Neuron (in vitro differentiated cells): ENCODE results near the gene PPP1R17.

Experiments used
- H2AFZ ChIP-seq: one replicate; pipeline ENCODE4 v1.6.1; 2013; ENCODE audit warnings: low read depth, mild to moderate bottlenecking, inconsistent platforms, low read length, moderate library complexity
- H3K27me3 ChIP-seq: one replicate; pipeline ENCODE4 v1.6.1; 2013; ENCODE audit warnings: low read length; ENCODE audit not compliant: insufficient read depth
- H3K36me3 ChIP-seq: one replicate; pipeline ENCODE4 v1.6.1; 2013; ENCODE audit warnings: low read length; ENCODE audit not compliant: insufficient read depth
- H3K4me1 ChIP-seq: one replicate; pipeline ENCODE4 v1.6.1; 2013; ENCODE audit warnings: low read length; ENCODE audit not compliant: insufficient read depth
- H3K4me3 ChIP-seq: 2 replicates; pipeline ENCODE4 v1.5.1; 2013; ENCODE audit warnings: mild to moderate bottlenecking, low read length, moderate library complexity
- H3K9me3 ChIP-seq: one replicate; pipeline ENCODE4 v1.6.1; 2013; ENCODE audit warnings: low read length

Gene PPP1R17

GRCh38 chr7:31679574-31680305, 7.3 kb upstream of the PPP1R17 start:
- Histone ChIP-seq H2AFZ (no peak overlapping the region), H3K27me3 (no peaks in the 10 kb centered on the region), H3K4me1 (no peaks in the 10 kb centered on the region), H3K36me3 (no peaks in the 10 kb centered on the region), H3K9me3 (no peaks in the 10 kb centered on the region), H3K4me3 (no peak overlapping the region)

GRCh38 chr7:31683445-31684225, 3.4 kb upstream of the PPP1R17 start:
- Histone ChIP-seq H3K36me3 (no peaks in the 10 kb centered on the region), H3K4me1 (peaks cover 2% of the 10 kb centered on the region), H3K27me3 (no peaks in the 10 kb centered on the region), H3K4me3 (no peak overlapping the region), H2AFZ (no peak overlapping the region), H3K9me3 (no peaks in the 10 kb centered on the region)

GRCh38 chr7:31688372-31688771, 1.4 kb downstream of the PPP1R17 start:
- Histone ChIP-seq H3K4me1 (peaks cover 2% of the 10 kb centered on the region), H3K9me3 (no peaks in the 10 kb centered on the region), H2AFZ (no peak overlapping the region), H3K27me3 (no peaks in the 10 kb centered on the region), H3K4me3 (no peak overlapping the region), H3K36me3 (no peaks in the 10 kb centered on the region)

GRCh38 chr7:31688996-31689395, 2.0 kb downstream of the PPP1R17 start:
- Histone ChIP-seq H2AFZ (no peak overlapping the region), H3K27me3 (no peaks in the 10 kb centered on the region), H3K4me1 (peaks cover 2% of the 10 kb centered on the region), H3K36me3 (no peaks in the 10 kb centered on the region), H3K4me3 (no peak overlapping the region), H3K9me3 (no peaks in the 10 kb centered on the region)

GRCh38 chr7:31690935-31691334, 3.9 kb downstream of the PPP1R17 start:
- peaks cover 2% of the 10 kb centered on the region for H3K4me1 ChIP-seq
- H3K36me3 ChIP-seq, result no peaks in the 10 kb centered on the region
- no peak overlapping the region for H3K4me3 ChIP-seq
- no peak overlapping the region for H2AFZ ChIP-seq
- H3K27me3 ChIP-seq, result no peaks in the 10 kb centered on the region
- no peaks in the 10 kb centered on the region for H3K9me3 ChIP-seq

GRCh38 chr7:31692451-31692850, 5.4 kb downstream of the PPP1R17 start:
- no peak overlapping the region for H2AFZ ChIP-seq
- no peaks in the 10 kb centered on the region for H3K27me3 ChIP-seq
- no peaks in the 10 kb centered on the region for H3K9me3 ChIP-seq
- H3K36me3 ChIP-seq, result no peaks in the 10 kb centered on the region
- H3K4me3 ChIP-seq, result no peak overlapping the region
- peaks cover 2% of the 10 kb centered on the region for H3K4me1 ChIP-seq

- H3K36me3 ChIP-seq, result no peaks in the 10 kb centered on the region
Observed at GRCh38 chr7:31692871-31693270, 5.9 kb downstream of the PPP1R17 start.

GRCh38 chr7:31695859-31696614, 9.0 kb downstream of the PPP1R17 start:
- Histone ChIP-seq H3K27me3 (no peaks in the 10 kb centered on the region), H3K4me1 (no peaks in the 10 kb centered on the region), H3K9me3 (no peaks in the 10 kb centered on the region), H2AFZ (no peak overlapping the region), H3K36me3 (no peaks in the 10 kb centered on the region), H3K4me3 (no peak overlapping the region)

More at GRCh38 chr7:31692871-31693270, 5.9 kb downstream of the PPP1R17 start:
- no peaks in the 10 kb centered on the region for H3K27me3 ChIP-seq
- no peaks in the 10 kb centered on the region for H3K9me3 ChIP-seq
- no peak overlapping the region for H2AFZ ChIP-seq
- H3K4me3 ChIP-seq, result no peak overlapping the region
- peaks cover 2% of the 10 kb centered on the region for H3K4me1 ChIP-seq

- Histone ChIP-seq H3K27me3 (no peaks in the 10 kb centered on the region), H3K4me1 (no peaks in the 10 kb centered on the region), H3K4me3 (no peak overlapping the region), H3K36me3 (no peaks in the 10 kb centered on the region), H3K9me3 (no peaks in the 10 kb centered on the region), H2AFZ (no peak overlapping the region)
Observed at GRCh38 chr7:31699050-31699449, 12.0 kb downstream of the PPP1R17 start.

- Histone ChIP-seq H2AFZ (no peak overlapping the region), H3K4me1 (no peaks in the 10 kb centered on the region), H3K36me3 (no peaks in the 10 kb centered on the region), H3K4me3 (no peak overlapping the region), H3K27me3 (no peaks in the 10 kb centered on the region), H3K9me3 (no peaks in the 10 kb centered on the region)
Observed at GRCh38 chr7:31702354-31702753, 15.3 kb downstream of the PPP1R17 start.

GRCh38 chr7:31705377-31705776, 18.4 kb downstream of the PPP1R17 start:
- H3K4me3 ChIP-seq, result no peak overlapping the region
- H3K36me3 ChIP-seq, result no peaks in the 10 kb centered on the region
- no peaks in the 10 kb centered on the region for H3K27me3 ChIP-seq
- peaks cover 6% of the 10 kb centered on the region for H3K4me1 ChIP-seq
- no peaks in the 10 kb centered on the region for H3K9me3 ChIP-seq
- H2AFZ ChIP-seq, result no peak overlapping the region

GRCh38 chr7:31707089-31707488, 20.1 kb downstream of the PPP1R17 start:
- Histone ChIP-seq H3K9me3 (no peaks in the 10 kb centered on the region), H3K4me1 (peaks cover 7% of the 10 kb centered on the region), H2AFZ (no peak overlapping the region), H3K4me3 (no peak overlapping the region), H3K27me3 (no peaks in the 10 kb centered on the region), H3K36me3 (no peaks in the 10 kb centered on the region)

- Histone ChIP-seq H3K9me3 (no peaks in the 10 kb centered on the region), H3K27me3 (no peaks in the 10 kb centered on the region), H3K4me1 (peaks cover 7% of the 10 kb centered on the region), H3K4me3 (no peak overlapping the region), H3K36me3 (no peaks in the 10 kb centered on the region), H2AFZ (no peak overlapping the region)
Observed at GRCh38 chr7:31710171-31710570, 23.2 kb downstream of the PPP1R17 start.
